Bronchial epithelial cell (primary cell): ENCODE data around the gene MYBBP1A. TPM values are rescaled to one million over a fixed set of nuclear protein-coding genes. Genes with fewer than 3 reads are reported as not detected.

Experiments used
- DNase-seq: peaks from one replicate; pipeline ENCODE4 v3.0.0-alpha.2; 2010; ENCODE audit warnings: low read depth
- FAIRE-seq: peaks from 2 replicates; lab custom pipeline; 2011; peaks lifted over from hg19 to GRCh38; lab: Jason Lieb, UNC
- H3K27me3 ChIP-seq: 2 replicates; pipeline ENCODE4 v1.5.1; 2011; ENCODE audit warnings: low read length; ENCODE audit not compliant: control insufficient read depth, insufficient read depth
- H3K36me3 ChIP-seq: 2 replicates; pipeline ENCODE4 v1.5.1; 2011; ENCODE audit warnings: low read length; ENCODE audit not compliant: control insufficient read depth, insufficient read depth
- H3K4me3 ChIP-seq: 2 replicates; pipeline ENCODE4 v1.5.1; 2011; ENCODE audit warnings: mild to moderate bottlenecking, low read depth, low read length, control low read depth
- CTCF ChIP-seq: IDR thresholded peaks from 2 replicates; pipeline ENCODE4 v1.5.1; 2011; ENCODE audit warnings: mild to moderate bottlenecking, moderate library complexity, low read length, control low read depth, inconsistent platforms; ENCODE audit not compliant: insufficient read depth, severe bottlenecking
- total RNA-seq: library from RNA; depleted of rRNA; stranded (reverse); fragments of >200 nt; gene quantifications from 2 replicates; pipeline ENCODE4 v1.2.1, GENCODE V29; 2014

The MYBBP1A gene
- total RNA-seq, 1 donor from 2014 or later = 60.6 TPM

- Histone ChIP-seq H3K27me3 (peaks cover 2% of the 10 kb centered on the region), H3K36me3 (no peaks in the 10 kb centered on the region), H3K4me3 (no peak overlapping the region)
- DNase-seq (no peak), FAIRE-seq (no peak)
- TF ChIP-seq CTCF = no peak
These were observed 32.5 kb downstream of the MYBBP1A start for GRCh38 chr17:4522661-4523060.

GRCh38 chr17:4520894-4521600 lies 34.1 kb downstream of the MYBBP1A start:
- no peaks in the 10 kb centered on the region for H3K36me3 ChIP-seq
- DNase-seq (peak; percentile 77), FAIRE-seq (peak; percentile 93)
- TF ChIP-seq CTCF = no peak
- no peaks in the 10 kb centered on the region for H3K27me3 ChIP-seq
- no peak overlapping the region for H3K4me3 ChIP-seq

- H3K4me3 ChIP-seq = no peak overlapping the region
- no peak for DNase-seq
- no peaks in the 10 kb centered on the region for H3K36me3 ChIP-seq
- peak; percentile 76 for FAIRE-seq
- H3K27me3 ChIP-seq = no peaks in the 10 kb centered on the region
- no peak for TF ChIP-seq CTCF
These were observed 34.9 kb downstream of the MYBBP1A start for GRCh38 chr17:4520060-4520893.

DNA sequence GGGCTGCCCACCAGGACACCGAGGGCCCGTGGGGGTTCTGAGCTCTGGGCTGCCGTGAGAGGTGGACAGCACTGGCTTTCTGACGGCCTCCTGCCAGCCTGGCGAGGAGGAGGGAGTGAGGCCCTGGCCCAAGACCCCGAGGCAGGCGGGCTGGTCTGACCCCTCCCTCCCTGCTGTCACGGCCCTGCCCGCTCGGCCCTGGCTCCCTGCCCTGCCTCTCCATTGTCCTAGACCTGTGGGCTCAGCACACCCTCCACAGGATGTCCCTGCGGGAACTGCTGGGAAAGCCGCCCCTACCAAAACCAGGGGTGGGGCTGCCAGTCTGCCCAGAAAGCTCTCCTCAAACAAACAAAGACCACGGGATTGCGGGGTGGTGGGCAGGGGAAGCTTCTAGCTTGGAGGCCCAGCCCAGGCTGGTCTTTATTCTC lies 35.8 kb downstream of the MYBBP1A start:
- DNase-seq (no peak), FAIRE-seq (no peak)

GRCh38 chr17:4518901-4519300 lies 36.3 kb downstream of the MYBBP1A start:
- Histone ChIP-seq H3K36me3 (no peaks in the 10 kb centered on the region), H3K4me3 (no peak overlapping the region), H3K27me3 (no peaks in the 10 kb centered on the region)
- DNase-seq = no peak
- FAIRE-seq = no peak
- TF ChIP-seq CTCF = no peak

More for the DNA sequence above, 35.8 kb downstream of the MYBBP1A start:
- H3K27me3 ChIP-seq = no peaks in the 10 kb centered on the region
- no peaks in the 10 kb centered on the region for H3K36me3 ChIP-seq
- TF ChIP-seq CTCF = no peak
- H3K4me3 ChIP-seq = no peak overlapping the region
